ENCODE results near the gene SERPINB7.

- TF ChIP-seq POLR2A (IDR thresholded peaks at IDR 0.05; ENCODE audit: borderline replicate concordance, extremely low read depth, insufficient read depth, insufficient read length) = no peak
- TF ChIP-seq POLR2AphosphoS5 (IDR thresholded peaks at IDR 0.05; ENCODE audit: low read depth, low read length) = no peak
- TF ChIP-seq EZH2phosphoT487 (IDR thresholded peaks at IDR 0.05; ENCODE audit: borderline replicate concordance) = no peak
- no peak for TF ChIP-seq REST (IDR thresholded peaks at IDR 0.05; ENCODE audit: low read depth)
- TF ChIP-seq CTCF (IDR thresholded peaks at IDR 0.05 in 2 of 3, conservative IDR thresholded peaks at IDR 0.05 in 1 of 3; ENCODE audit: borderline replicate concordance in 1 of 3, insufficient read depth in 1 of 3, low read depth in 2 of 3, low read length in 2 of 3) = no peak
- TF ChIP-seq ZNF274 (IDR thresholded peaks at IDR 0.05; ENCODE audit: low read depth, low read length) = no peak
These were observed 14.1 kb downstream of the SERPINB7 start for GRCh38 chr18:63789327-63789726.
